Measurements from ENCODE around the gene CSTPP1. TPM values are rescaled to one million over a fixed set of nuclear protein-coding genes. Genes with fewer than 3 reads are reported as not detected.

The CSTPP1 gene
- total RNA-seq, 1 donor from 2014 or later = 29.9 TPM

- TF ChIP-seq, protein P1, sequence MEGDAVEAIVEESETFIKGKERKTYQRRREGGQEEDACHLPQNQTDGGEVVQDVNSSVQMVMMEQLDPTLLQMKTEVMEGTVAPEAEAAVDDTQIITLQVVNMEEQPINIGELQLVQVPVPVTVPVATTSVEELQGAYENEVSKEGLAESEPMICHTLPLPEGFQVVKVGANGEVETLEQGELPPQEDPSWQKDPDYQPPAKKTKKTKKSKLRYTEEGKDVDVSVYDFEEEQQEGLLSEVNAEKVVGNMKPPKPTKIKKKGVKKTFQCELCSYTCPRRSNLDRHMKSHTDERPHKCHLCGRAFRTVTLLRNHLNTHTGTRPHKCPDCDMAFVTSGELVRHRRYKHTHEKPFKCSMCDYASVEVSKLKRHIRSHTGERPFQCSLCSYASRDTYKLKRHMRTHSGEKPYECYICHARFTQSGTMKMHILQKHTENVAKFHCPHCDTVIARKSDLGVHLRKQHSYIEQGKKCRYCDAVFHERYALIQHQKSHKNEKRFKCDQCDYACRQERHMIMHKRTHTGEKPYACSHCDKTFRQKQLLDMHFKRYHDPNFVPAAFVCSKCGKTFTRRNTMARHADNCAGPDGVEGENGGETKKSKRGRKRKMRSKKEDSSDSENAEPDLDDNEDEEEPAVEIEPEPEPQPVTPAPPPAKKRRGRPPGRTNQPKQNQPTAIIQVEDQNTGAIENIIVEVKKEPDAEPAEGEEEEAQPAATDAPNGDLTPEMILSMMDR (IDR thresholded peaks at IDR 0.05) = no peak
- Mint-ChIP-seq H3K9me3 (no peaks in the 10 kb centered on the region), H3K27me3 (no peaks in the 10 kb centered on the region), H3K36me3 (ENCODE audit: low read depth) (peaks cover 14% of the 10 kb centered on the region), H3K27ac (no peak overlapping the region), H3K4me1 (peaks cover 9% of the 10 kb centered on the region), H3K4me3 (no peak overlapping the region)
- ATAC-seq (ENCODE audit: low read depth) = no peak
- ChIA-PET CTCF (no interaction called here), POLR2A (no interaction called here)
- no peak for DNase-seq
- intact Hi-C loops (cut with micrococcal nuclease) = no loop called here
These were observed 8.0 kb downstream of the CSTPP1 start for GRCh38 chr11:46944356-46945075.

GRCh38 chr11:46947399-46948077, 11.0 kb downstream of the CSTPP1 start:
- peaks cover 5% of the 10 kb centered on the region for H3K4me1 Mint-ChIP-seq
- H3K4me3 Mint-ChIP-seq = no peak overlapping the region
- no peak for ATAC-seq (ENCODE audit: low read depth)
- TF ChIP-seq, protein P1 (IDR thresholded peaks at IDR 0.05) = no peak
- ChIA-PET CTCF (no interaction called here), POLR2A (interaction anchor here (0.7 kb wide), 2 partner anchors 67 to 482 kb away, joined by 3 read pairs; no protein-coding TSS in a partner anchor)
- no peaks in the 10 kb centered on the region for H3K27me3 Mint-ChIP-seq
- peaks cover 6% of the 10 kb centered on the region for H3K36me3 Mint-ChIP-seq (ENCODE audit: low read depth)
- no peaks in the 10 kb centered on the region for H3K9me3 Mint-ChIP-seq
- no peak for DNase-seq
- intact Hi-C loops (cut with micrococcal nuclease) = no loop called here
- no peak overlapping the region for H3K27ac Mint-ChIP-seq

- Mint-ChIP-seq H3K27ac (no peak overlapping the region), H3K27me3 (no peaks in the 10 kb centered on the region), H3K36me3 (ENCODE audit: low read depth) (peaks cover 3% of the 10 kb centered on the region), H3K4me1 (no peaks in the 10 kb centered on the region), H3K4me3 (no peak overlapping the region), H3K9me3 (no peaks in the 10 kb centered on the region)
- no peak for ATAC-seq (ENCODE audit: low read depth)
- POLR2A ChIA-PET = no interaction called here
- DNase-seq = no peak
- CTCF ChIA-PET = no interaction called here
- intact Hi-C loops (cut with micrococcal nuclease) = no loop called here
- TF ChIP-seq, protein P1 (IDR thresholded peaks at IDR 0.05) = no peak
These were observed 12.0 kb downstream of the CSTPP1 start for GRCh38 chr11:46948378-46949131.

- no peak overlapping the region for H3K4me3 Mint-ChIP-seq
- no peak for DNase-seq
- no peaks in the 10 kb centered on the region for H3K27me3 Mint-ChIP-seq
- H3K4me1 Mint-ChIP-seq = no peaks in the 10 kb centered on the region
- H3K36me3 Mint-ChIP-seq (ENCODE audit: low read depth) = peaks cover 3% of the 10 kb centered on the region
- intact Hi-C loops (cut with micrococcal nuclease) = no loop called here
- no peak overlapping the region for H3K27ac Mint-ChIP-seq
- CTCF ChIA-PET = no interaction called here
- no peaks in the 10 kb centered on the region for H3K9me3 Mint-ChIP-seq
- no peak for ATAC-seq (ENCODE audit: low read depth)
- TF ChIP-seq, protein P1 (IDR thresholded peaks at IDR 0.05) = no peak
- POLR2A ChIA-PET = no interaction called here
These were observed 12.7 kb downstream of the CSTPP1 start for GRCh38 chr11:46949297-46949696.

GRCh38 chr11:46951864-46952263, 15.3 kb downstream of the CSTPP1 start:
- Mint-ChIP-seq H3K4me1 (no peaks in the 10 kb centered on the region), H3K27me3 (no peaks in the 10 kb centered on the region), H3K4me3 (no peak overlapping the region), H3K27ac (no peak overlapping the region), H3K9me3 (no peaks in the 10 kb centered on the region), H3K36me3 (ENCODE audit: low read depth) (peaks cover 3% of the 10 kb centered on the region)
- TF ChIP-seq, protein P1 (IDR thresholded peaks at IDR 0.05) = no peak
- intact Hi-C loops (cut with micrococcal nuclease) = no loop called here
- ChIA-PET CTCF (no interaction called here), POLR2A (no interaction called here)
- ATAC-seq (ENCODE audit: low read depth) (no peak), DNase-seq (no peak)
